Testis (tissue), 3 donors: ENCODE data around the gene ME3. TPM values are rescaled to one million over a fixed set of nuclear protein-coding genes. Genes with fewer than 3 reads are reported as not detected.

Source experiments
- DNase-seq: peaks from one replicate; pipeline ENCODE4 v3.0.0-alpha.2; 2019
- H3K27ac ChIP-seq, 2 donors: fragments of 200-600 bp; sonication (generic); one replicate each; pipeline ENCODE4 v1.5.1; 2019
- H3K27me3 ChIP-seq: fragments of 200-600 bp; sonication (generic); one replicate; pipeline ENCODE4 v1.5.1; 2019
- H3K36me3 ChIP-seq: fragments of 200-600 bp; sonication (generic); one replicate; pipeline ENCODE4 v1.5.1; 2017; ENCODE audit warnings: low read depth; ENCODE audit errors: missing control alignments
- H3K4me1 ChIP-seq: fragments of 200-600 bp; sonication (generic); one replicate; pipeline ENCODE4 v1.5.1; 2019
- H3K4me3 ChIP-seq, 2 donors: fragments of 200-600 bp; sonication (generic); one replicate each; pipeline ENCODE4 v1.5.1; 2017 to 2019
- H3K9me3 ChIP-seq: fragments of 200-600 bp; sonication (generic); one replicate; pipeline ENCODE4 v1.5.1; 2017
- CTCF ChIP-seq, 3 experiments: fragments of 450-650 bp in 2 of 3; fragments of 200-600 bp in 1 of 3; sonication (generic) in 1 of 3; IDR thresholded peaks; one replicate each; pipeline ENCODE4 v1.5.1; 2016 to 2019; ENCODE audit warnings: antibody characterized with exemption in 3 of 3, mild to moderate bottlenecking in 2 of 3, moderate library complexity in 1 of 3
- POLR2A ChIP-seq: fragments of 450-650 bp; IDR thresholded peaks from one replicate; pipeline ENCODE4 v1.6.1; 2017; ENCODE audit warnings: antibody characterized with exemption, mild to moderate bottlenecking, moderate library complexity
- WGBS, 2 donors: methylation state at CpG; one replicate each; pipeline ENCODE4 v1.1.5; 2018; 5-methylcytosine and 5-hydroxymethylcytosine counted together
- intact Hi-C: fragments of 100-400 bp; cut with DNase I; formaldehyde crosslinking; loops from one replicate; pipeline ENCODE4 v1.15.1; 2023; ENCODE audit warnings: low total_unique reads
- polyA plus RNA-seq: library from polyadenylated mRNA; stranded (reverse); fragments of 350-450 nt; fragmentation: Illumina TruSeq; extraction: RNeasy Lipid Tissue Mini Kit (QIAGEN cat#74804); gene quantifications from one replicate; pipeline ENCODE4 v1.2.3, GENCODE V29; 2014; ENCODE audit warnings: low read depth, low replicate concordance; ENCODE audit not compliant: insufficient read depth
- total RNA-seq, 2 donors: library from RNA; depleted of rRNA; stranded (reverse); fragments of >200 nt; gene quantifications; one replicate each; pipeline ENCODE4 v1.2.3, GENCODE V29; 2016

ME3 gene
- total and polyA plus RNA-seq, 3 donors from 2014 or later: 26.7 to 170 (median 115) TPM

- no peak overlapping the region for H3K27ac ChIP-seq
- intact Hi-C loops: no loop called here
Observed at GRCh38 chr11:86676010-86676409, 3.6 kb upstream of the ME3 start.

GRCh38 chr11:86675017-86675416 is 2.6 kb upstream of the ME3 start:
- no peak for DNase-seq
- 56 to 63% methylated on average over 2 of the region's 2 CpGs for WGBS, 2 donors
- TF ChIP-seq CTCF (IDR thresholded peaks at IDR 0.05): no peak
- TF ChIP-seq POLR2A: no peak
- Histone ChIP-seq H3K27me3 (no peaks in the 10 kb centered on the region), H3K9me3 (no peaks in the 10 kb centered on the region), H3K27ac (no peak overlapping the region), H3K4me1 (peaks cover 32% of the 10 kb centered on the region), H3K36me3 (no peaks in the 10 kb centered on the region), H3K4me3 (no peak overlapping the region)
- intact Hi-C loops: no loop called here

More at GRCh38 chr11:86676010-86676409, 3.6 kb upstream of the ME3 start:
- no peak overlapping the region for H3K4me3 ChIP-seq
- H3K27me3 ChIP-seq: no peaks in the 10 kb centered on the region
- TF ChIP-seq POLR2A: no peak
- TF ChIP-seq CTCF (IDR thresholded peaks at IDR 0.05): no peak
- H3K4me1 ChIP-seq: peaks cover 23% of the 10 kb centered on the region
- H3K36me3 ChIP-seq: no peaks in the 10 kb centered on the region
- H3K9me3 ChIP-seq: no peaks in the 10 kb centered on the region
- DNase-seq: no peak
- 63 to 69% methylated on average over 1 of the region's 1 CpG for WGBS, 2 donors

- TF ChIP-seq CTCF (IDR thresholded peaks at IDR 0.05): no peak
- TF ChIP-seq POLR2A: no peak
- Histone ChIP-seq H3K9me3 (no peaks in the 10 kb centered on the region), H3K27me3 (no peaks in the 10 kb centered on the region), H3K4me3 (no peak overlapping the region), H3K4me1 (peaks cover 38% of the 10 kb centered on the region), H3K27ac (no peak overlapping the region), H3K36me3 (no peaks in the 10 kb centered on the region)
- intact Hi-C loops: no loop called here
- no peak for DNase-seq
- WGBS, 2 donors: 89 to 92% methylated on average over 6 of the region's 6 CpGs
Observed at GRCh38 chr11:86673872-86674750, 1.7 kb upstream of the ME3 start.

- H3K27ac ChIP-seq: peak overlapping the region; percentile 94 to 98
- H3K27me3 ChIP-seq: no peaks in the 10 kb centered on the region
- H3K36me3 ChIP-seq: no peaks in the 10 kb centered on the region
- no peak overlapping the region for H3K4me3 ChIP-seq
- peaks cover 33% of the 10 kb centered on the region for H3K4me1 ChIP-seq
- intact Hi-C loops: no loop called here
- no peak for DNase-seq
- H3K9me3 ChIP-seq: no peaks in the 10 kb centered on the region
- WGBS, 2 donors: 89 to 94% methylated on average over 8 of the region's 8 CpGs
- TF ChIP-seq POLR2A: no peak
- TF ChIP-seq CTCF (IDR thresholded peaks at IDR 0.05): no peak
Observed at GRCh38 chr11:86673055-86673843, 833 bp upstream of the ME3 start.
